ENCODE measurements around the gene NT5M. TPM values are rescaled to one million over a fixed set of nuclear protein-coding genes. Genes with fewer than 3 reads are reported as not detected.
"Not testable (repeated sequence)": the region's sequence is repeated elsewhere in the genome, so short reads cannot be mapped to it uniquely, and the experiment has no call there.

NT5M gene
- 0.36 and 1.2 TPM in 2 replicates for total RNA-seq

DNA sequence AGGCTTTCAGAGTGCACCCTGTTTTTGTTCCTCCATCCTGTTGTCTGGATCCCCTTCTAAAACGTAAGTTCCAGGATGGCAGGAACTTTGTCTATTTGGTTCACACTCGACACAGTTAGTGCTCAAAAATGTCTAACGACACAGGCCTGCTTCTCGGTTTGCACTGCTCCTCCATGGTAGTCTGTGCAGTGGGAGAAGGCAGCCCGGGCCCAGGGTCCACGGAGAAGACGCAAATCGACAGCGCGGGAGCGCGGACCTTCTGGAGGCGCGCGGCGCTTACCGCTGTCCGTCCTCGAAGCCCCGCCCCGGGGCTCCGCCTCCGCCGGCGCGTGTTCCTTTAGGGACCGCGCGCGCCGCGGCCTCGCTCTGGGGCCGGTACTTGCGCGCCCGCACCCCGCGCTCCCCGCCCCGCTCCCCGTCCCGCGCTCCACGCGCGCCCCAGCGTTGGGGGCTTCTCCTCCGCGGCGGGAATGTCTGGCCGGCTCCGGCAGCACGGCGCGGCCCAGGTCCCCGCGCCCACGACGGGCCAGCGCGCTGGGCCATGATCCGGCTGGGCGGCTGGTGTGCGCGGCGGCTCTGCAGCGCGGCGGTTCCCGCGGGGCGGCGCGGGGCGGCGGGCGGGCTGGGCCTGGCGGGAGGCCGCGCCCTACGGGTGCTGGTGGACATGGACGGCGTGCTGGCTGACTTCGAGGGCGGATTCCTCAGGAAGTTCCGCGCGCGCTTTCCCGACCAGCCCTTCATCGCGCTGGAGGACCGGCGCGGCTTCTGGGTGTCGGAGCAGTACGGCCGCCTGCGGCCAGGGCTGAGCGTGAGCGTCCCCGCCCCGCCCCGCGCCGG lies at the start of gene NT5M:
Gene NT5M, plus strand, starts transcription at position 364 of the 837 bp plus-strand sequence. Its CDS starts 178 bp downstream, at position 542.
- peak within 1 kb of the TSS; percentile 93 for H2AFZ ChIP-seq (ENCODE audit: low read length)
- H3K27ac ChIP-seq (ENCODE audit: low read depth, low read length), result no peak within 1 kb of the TSS
- H4K20me1 ChIP-seq (ENCODE audit: insufficient read depth, low read length), result no peaks in the 10 kb centered on the region
- peak; percentile 98 for DNase-seq (ENCODE audit: insufficient read length, low spot score, missing footprints)
- TF ChIP-seq, protein P1, sequence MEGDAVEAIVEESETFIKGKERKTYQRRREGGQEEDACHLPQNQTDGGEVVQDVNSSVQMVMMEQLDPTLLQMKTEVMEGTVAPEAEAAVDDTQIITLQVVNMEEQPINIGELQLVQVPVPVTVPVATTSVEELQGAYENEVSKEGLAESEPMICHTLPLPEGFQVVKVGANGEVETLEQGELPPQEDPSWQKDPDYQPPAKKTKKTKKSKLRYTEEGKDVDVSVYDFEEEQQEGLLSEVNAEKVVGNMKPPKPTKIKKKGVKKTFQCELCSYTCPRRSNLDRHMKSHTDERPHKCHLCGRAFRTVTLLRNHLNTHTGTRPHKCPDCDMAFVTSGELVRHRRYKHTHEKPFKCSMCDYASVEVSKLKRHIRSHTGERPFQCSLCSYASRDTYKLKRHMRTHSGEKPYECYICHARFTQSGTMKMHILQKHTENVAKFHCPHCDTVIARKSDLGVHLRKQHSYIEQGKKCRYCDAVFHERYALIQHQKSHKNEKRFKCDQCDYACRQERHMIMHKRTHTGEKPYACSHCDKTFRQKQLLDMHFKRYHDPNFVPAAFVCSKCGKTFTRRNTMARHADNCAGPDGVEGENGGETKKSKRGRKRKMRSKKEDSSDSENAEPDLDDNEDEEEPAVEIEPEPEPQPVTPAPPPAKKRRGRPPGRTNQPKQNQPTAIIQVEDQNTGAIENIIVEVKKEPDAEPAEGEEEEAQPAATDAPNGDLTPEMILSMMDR (IDR thresholded peaks at IDR 0.05; ENCODE audit: extremely low read depth, low read depth, low read length), result no peak
- no peaks in the 10 kb centered on the region for H3K9me3 ChIP-seq (ENCODE audit: low read depth, low read length)
- H3K4me1 ChIP-seq (ENCODE audit: insufficient read depth, low read length), result peaks cover 14% of the 10 kb centered on the region
- peak within 1 kb of the TSS; percentile 77 for H3K4me3 ChIP-seq (ENCODE audit: insufficient read depth, low read length)
- H3K4me2 ChIP-seq (ENCODE audit: insufficient read depth, low read length), result peak within 1 kb of the TSS; percentile 78
- H3K79me2 ChIP-seq (ENCODE audit: insufficient read depth, low read length), result no peaks in the 10 kb centered on the region
- H3K27me3 ChIP-seq (ENCODE audit: insufficient read depth, low read length), result no peaks in the 10 kb centered on the region
- H3K36me3 ChIP-seq (ENCODE audit: insufficient read depth, low read length), result no peaks in the 10 kb centered on the region

DNA sequence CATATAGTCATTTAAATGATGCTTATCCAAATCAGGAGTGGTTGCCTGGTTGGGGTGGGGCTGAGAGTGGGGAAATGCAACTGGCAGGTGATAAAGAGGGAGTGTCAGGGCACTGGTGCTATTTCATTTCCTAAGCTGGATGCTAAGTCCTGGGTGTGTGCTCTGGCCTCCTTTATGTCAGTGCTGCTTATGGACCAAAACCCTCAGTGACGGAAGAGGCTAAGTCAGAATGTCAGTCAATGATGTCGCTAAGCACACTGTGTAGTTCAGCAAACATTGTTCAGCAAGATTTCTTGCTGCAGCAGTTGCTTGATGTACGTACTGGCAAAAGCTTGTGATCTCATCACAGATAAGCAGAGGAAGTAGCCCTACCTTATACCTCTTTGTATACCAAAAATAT lies 49.8 kb upstream of the NT5M start:
- H3K27ac ChIP-seq (ENCODE audit: low read depth, low read length), result no peak overlapping the region
- peaks cover 3% of the 10 kb centered on the region for H3K4me1 ChIP-seq (ENCODE audit: insufficient read depth, low read length)
- H3K79me2 ChIP-seq (ENCODE audit: insufficient read depth, low read length), result peaks cover 4% of the 10 kb centered on the region
- H3K4me3 ChIP-seq (ENCODE audit: insufficient read depth, low read length), result no peak overlapping the region
- H3K27me3 ChIP-seq (ENCODE audit: insufficient read depth, low read length), result no peaks in the 10 kb centered on the region
- DNase-seq (ENCODE audit: insufficient read length, low spot score, missing footprints), result no peak
- no peak overlapping the region for H3K4me2 ChIP-seq (ENCODE audit: insufficient read depth, low read length)
- no peaks in the 10 kb centered on the region for H4K20me1 ChIP-seq (ENCODE audit: insufficient read depth, low read length)
- H3K9me3 ChIP-seq (ENCODE audit: low read depth, low read length), result no peaks in the 10 kb centered on the region
- no peak overlapping the region for H2AFZ ChIP-seq (ENCODE audit: low read length)
- peaks cover 57% of the 10 kb centered on the region for H3K36me3 ChIP-seq (ENCODE audit: insufficient read depth, low read length)
- TF ChIP-seq, protein P1 (IDR thresholded peaks at IDR 0.05; ENCODE audit: extremely low read depth, low read depth, low read length), result no peak

DNA sequence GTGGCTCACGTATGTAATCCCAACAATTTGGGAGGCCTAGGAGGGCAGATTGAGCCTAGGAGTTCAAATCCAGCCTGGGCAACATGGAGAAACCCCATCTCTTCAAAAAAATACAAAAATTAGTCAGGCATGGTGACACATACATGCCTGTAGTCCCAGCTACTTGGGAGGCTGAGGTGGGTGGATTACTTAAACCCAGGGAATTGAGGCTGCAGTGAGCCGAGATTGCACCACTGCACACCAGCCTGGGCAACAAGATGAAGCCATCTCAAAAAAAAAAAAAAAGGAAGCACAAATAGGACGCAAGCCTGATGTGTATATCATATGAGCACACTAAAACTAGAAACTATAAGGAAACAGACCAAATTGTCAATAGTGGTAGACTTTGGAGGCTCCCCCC lies 49.1 kb upstream of the NT5M start:
- no peaks in the 10 kb centered on the region for H3K27me3 ChIP-seq (ENCODE audit: insufficient read depth, low read length)
- no peak overlapping the region for H2AFZ ChIP-seq (ENCODE audit: low read length)
- H3K4me1 ChIP-seq (ENCODE audit: insufficient read depth, low read length), result peaks cover 3% of the 10 kb centered on the region
- no peak overlapping the region for H3K4me3 ChIP-seq (ENCODE audit: insufficient read depth, low read length)
- no peaks in the 10 kb centered on the region for H4K20me1 ChIP-seq (ENCODE audit: insufficient read depth, low read length)
- H3K36me3 ChIP-seq (ENCODE audit: insufficient read depth, low read length), result peaks cover 59% of the 10 kb centered on the region
- DNase-seq (ENCODE audit: insufficient read length, low spot score, missing footprints), result no peak
- H3K27ac ChIP-seq (ENCODE audit: low read depth, low read length), result no peak overlapping the region
- H3K79me2 ChIP-seq (ENCODE audit: insufficient read depth, low read length), result peaks cover 5% of the 10 kb centered on the region
- no peak overlapping the region for H3K4me2 ChIP-seq (ENCODE audit: insufficient read depth, low read length)
- TF ChIP-seq, protein P1 (IDR thresholded peaks at IDR 0.05; ENCODE audit: extremely low read depth, low read depth, low read length), result no peak
- no peaks in the 10 kb centered on the region for H3K9me3 ChIP-seq (ENCODE audit: low read depth, low read length)

DNA sequence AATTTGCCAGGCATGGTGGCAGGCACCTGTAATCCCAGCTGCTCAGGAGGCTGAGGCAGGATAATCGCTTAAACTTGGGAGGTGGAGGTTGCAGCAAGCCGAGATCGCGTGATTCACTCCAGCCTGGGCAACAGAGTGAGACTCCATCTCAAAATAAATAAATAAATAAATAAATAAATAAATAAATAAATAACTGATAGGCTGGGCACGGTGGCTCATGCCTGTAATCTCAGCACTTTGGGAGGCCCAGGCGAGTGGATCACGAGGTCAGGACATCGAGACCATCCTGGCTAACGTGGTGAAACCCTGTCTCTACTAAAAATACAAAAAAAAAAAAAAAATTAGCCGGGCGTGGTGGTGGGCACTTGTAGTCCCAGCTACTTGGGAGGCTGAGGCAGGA lies 47.5 kb upstream of the NT5M start:
- not testable (repeated sequence) for H3K79me2 ChIP-seq (ENCODE audit: insufficient read depth, low read length); H3K27ac ChIP-seq (ENCODE audit: low read depth, low read length); H2AFZ ChIP-seq (ENCODE audit: low read length); DNase-seq (ENCODE audit: insufficient read length, low spot score, missing footprints); H3K4me3 ChIP-seq (ENCODE audit: insufficient read depth, low read length); H3K4me2 ChIP-seq (ENCODE audit: insufficient read depth, low read length); H4K20me1 ChIP-seq (ENCODE audit: insufficient read depth, low read length); H3K4me1 ChIP-seq (ENCODE audit: insufficient read depth, low read length); H3K9me3 ChIP-seq (ENCODE audit: low read depth, low read length); H3K27me3 ChIP-seq (ENCODE audit: insufficient read depth, low read length)
- H3K36me3 ChIP-seq (ENCODE audit: insufficient read depth, low read length), result peaks cover 69% of the 10 kb centered on the region
